ENCODE results near the gene NDUFV1. TPM values are rescaled to one million over a fixed set of nuclear protein-coding genes. Genes with fewer than 3 reads are reported as not detected.
"Not testable (repeated sequence)": the region's sequence is repeated elsewhere in the genome, so short reads cannot be mapped to it uniquely, and the experiment has no call there.

The NDUFV1 gene
- total RNA-seq, 1 donor from 2014 or later: 161 TPM

DNA sequence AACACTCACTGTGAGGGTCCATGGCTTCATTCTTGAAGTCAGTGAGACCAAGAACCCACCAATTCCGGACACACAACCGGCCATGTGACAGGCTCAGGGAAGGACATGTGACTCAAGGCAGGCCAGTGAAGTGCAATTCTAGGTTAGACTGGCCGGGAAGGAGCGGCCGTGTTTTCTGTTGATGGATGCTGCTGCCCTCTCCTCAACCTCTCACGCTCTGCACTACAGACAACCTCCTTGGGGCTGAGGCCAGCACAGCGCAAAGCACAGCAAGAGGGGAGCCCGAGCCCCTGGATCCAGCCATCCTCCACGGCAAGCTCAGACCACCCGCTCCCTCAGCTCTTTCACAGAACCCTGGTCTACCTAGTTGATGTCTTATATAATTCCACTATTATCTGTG is 20.2 kb downstream of the NDUFV1 start:
- no peak for DNase-seq (ENCODE audit: low read depth in 2 of 2)

DNA sequence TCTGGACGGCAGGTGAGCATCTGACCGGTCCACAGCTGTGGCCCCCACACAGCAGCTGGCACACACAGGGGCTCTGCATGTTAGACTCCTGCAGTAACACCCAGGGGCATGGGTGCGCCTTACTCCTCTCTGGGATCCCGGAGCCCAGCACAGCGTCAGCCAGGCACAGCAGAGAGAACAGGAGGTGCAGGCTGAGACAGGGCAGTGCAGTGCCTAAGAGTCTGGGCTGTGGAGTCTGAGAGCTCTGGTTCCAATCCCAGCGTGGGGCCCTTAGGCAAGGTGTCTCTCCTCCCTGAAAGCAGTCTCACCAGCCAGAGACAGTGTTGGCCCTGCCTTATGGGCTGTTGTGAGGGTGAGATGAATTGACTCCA is 20.7 kb downstream of the NDUFV1 start:
- no peak for DNase-seq (ENCODE audit: low read depth in 2 of 2)

DNA sequence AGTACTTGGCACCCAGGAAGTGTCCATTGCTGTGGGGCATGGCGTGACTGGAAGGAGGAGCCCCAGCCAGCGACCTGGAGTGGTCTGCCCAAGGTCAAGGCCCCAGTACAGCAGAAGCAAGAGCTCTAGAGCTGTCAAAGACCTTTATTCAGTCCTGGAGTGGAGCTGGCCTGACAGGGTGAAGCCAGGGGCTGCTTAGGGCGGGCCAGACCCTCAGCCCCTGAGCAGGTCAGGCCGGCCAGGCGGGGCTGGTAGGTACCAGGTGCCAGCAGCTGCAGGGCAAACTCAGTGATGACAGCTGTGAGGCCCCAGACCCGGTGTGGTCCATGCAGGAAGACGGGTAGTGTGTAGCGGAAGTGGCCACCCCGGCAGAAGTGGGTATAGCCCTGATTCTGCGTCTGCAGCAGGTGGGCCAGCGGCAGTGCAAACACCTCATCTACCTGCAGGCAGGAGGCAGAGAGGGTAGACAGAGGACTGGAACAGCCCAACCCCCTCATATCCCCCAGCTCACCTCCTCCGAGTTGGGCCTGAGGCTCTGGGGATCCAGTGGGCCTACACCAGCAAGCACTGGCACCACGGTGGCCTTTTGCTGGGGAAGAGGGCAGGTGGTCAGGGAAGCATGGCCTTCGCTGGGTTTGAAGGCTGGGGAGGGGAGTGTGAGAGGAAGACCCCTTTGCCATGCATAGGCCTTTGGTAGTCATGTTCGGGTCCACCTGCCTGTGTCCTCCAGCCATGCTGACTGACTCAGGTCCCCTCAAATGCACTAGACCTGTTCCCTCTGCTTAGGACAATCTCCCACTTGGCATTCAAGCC is 21.3 kb downstream of the NDUFV1 start:
- DNase-seq (ENCODE audit: low read depth in 2 of 2): no peak

DNA sequence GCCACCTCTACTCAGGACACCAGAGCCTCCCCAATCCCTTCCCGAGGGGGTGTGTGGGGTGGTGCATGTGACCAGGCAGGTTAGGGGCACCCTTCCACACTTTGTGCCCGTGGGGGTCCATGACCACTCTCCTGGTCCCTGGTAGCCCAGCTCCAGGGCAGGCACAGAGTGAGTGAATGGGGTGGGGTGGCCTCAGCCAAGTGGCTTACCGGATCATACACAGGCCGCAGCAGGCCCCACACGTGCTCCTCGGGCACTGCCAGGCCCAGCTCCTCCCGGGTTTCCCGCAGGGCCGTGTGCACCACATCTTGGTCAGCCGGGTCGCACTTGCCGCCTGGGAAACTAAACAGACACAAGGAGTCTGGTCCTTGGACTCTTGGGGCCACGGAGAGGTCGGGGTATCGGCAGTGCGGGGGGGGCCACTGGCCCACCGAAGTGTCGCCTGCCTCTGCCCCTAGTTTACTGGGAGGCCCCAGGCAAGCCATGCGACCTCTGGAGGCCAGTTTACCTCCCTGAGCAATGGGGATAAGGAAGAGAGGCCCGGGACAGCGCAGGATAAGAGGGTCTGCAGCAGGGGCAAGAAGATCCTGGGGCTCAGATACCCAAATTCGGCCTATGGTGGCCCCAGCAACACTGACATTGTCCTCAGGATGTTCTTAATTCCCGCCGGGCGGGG is 22.1 kb downstream of the NDUFV1 start:
- no peak for DNase-seq (ENCODE audit: low read depth in 2 of 2)

DNA sequence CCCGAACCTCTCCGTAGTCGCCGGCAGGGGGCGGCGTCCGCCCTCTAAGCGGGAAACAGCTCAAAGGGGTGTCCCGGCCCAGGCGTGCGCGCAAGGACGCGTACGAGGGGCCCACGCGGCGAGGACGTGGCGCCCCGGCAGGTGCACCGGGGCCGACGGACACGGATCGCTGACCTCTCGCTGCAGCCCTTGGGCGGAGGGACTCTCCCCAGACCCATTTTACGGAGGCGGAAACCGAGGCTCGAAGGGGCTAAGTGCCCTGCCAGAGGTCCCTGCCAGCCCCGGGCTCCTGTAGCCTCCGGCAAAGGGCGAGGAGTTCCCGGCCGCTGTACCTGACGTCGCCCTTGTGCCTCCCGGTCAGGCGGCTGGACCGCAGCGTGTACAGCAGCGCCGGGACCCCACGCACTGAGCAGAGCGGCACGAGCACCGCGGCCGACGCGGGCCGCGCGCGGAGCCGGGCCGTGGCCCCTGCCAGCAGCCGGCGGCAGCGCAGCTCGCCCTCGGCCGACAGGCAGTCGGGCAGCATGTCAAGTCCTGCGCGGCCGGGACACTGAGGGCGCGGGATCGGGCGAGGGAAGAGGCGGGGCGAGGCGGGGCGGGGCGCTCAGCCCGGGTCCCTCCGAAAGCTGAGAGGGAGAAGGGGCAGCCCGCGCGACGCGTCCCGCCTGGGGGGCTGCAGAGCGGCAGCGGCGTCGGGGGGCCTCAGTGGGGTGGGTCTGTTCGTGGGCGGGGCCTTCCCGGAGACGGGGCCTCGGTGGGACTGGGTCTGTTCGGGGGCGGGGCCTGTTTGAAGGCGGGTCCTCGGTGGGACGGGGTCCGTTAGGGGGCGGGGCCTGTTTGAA is 22.9 kb downstream of the NDUFV1 start, which contains the start of gene NUDT8:
Gene NUDT8, minus strand, starts transcription at position 552 of the 842 bp plus-strand sequence. Its CDS starts 26 bp downstream, at position 526.
- DNase-seq (ENCODE audit: low read depth in 2 of 2): peak; percentile 55 to 84

DNA sequence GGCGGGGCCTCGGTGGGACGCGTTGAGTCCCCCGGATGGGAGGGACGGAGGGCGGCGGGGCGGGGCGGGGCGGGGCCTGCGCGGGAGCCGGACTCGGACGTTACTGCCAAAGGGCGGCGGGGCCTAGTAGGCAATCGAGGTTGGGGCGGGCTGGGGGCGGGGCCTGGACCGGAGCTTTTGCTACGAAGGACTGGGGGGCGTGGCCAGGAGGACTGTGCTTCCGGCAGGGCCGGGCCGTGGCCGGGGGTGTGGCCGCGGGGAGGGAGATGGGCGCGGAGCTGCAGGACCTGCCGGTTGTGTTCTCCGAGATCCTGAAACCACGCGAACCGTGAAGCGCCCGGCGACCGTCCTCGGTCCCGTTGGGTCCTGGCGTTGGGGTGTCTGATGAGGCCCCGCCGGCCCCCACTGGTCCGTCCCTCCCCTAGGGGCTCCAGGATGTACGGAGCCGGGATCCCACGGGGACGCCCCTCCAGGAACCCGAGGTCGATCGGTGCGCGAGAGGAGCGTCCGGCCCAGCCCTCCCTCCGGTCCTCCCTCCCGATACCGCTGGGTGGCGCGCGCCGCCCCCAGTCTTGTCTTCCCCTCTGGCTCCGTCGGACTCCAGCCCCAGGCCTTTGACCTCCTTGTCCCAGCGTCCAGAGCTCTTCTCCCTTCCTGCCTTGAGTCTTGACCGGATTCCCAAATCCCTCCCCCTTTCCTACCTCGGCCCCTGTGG is 23.6 kb downstream of the NDUFV1 start:
- DNase-seq (ENCODE audit: low read depth in 2 of 2): peak; percentile 90 to 98

DNA sequence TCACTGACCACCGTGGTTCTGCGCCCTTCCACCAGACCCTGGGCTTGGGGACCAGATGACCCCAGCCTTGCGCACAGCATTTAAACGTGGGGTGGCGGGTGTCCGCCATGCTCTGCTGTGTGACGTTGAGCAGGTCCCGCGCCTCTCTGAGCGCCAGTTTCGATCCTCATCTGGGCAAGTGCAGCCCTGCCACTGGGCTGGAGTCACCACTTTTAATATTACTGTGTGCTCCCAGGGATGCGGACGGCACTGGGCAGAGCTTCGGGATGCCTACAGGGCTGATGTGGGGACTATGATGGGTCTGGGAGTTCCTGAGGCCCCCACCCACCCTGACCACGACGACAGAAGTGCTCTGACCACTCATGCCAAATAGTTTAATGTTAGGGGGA is 24.2 kb downstream of the NDUFV1 start:
- no peak for DNase-seq (ENCODE audit: low read depth in 2 of 2)

DNA sequence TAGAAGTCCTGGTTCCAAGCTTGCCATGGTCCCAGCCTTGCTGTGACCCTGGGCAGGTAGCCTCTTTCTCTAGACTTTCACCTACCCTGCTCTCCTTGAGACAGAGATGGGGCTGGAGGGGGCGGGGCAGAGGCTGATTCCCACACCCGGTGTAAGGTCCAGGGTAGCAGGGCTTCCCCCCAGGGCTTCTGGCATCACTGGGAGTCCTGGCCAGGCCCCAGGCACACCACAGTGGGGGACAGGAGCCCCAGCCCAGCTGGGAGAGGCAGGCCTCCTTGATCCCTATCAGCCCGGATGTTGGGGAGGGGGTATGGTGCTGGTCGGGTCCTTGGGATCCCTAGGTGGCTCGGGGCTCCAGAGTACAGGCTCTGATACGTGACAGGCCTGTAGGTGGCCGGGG is 24.7 kb downstream of the NDUFV1 start:
- no peak for DNase-seq (ENCODE audit: low read depth in 2 of 2)

DNA sequence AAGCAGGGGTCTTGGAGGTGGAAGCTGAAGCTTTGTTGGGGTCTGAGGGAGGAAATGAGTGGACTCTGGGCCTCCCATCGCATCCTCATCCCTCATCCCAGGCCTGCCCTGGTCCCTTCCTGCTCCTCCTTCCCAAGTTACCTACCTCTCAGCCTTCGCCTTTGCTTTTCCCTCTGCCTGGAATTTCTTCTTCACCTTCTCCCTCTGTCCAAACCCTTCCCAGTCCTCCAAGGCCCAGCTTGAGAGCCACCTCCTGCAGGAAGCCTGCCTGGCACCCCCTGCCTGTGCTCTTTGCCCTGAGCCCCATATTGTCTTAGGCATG is 25.1 kb downstream of the NDUFV1 start:
- DNase-seq (ENCODE audit: low read depth in 2 of 2): no peak

DNA sequence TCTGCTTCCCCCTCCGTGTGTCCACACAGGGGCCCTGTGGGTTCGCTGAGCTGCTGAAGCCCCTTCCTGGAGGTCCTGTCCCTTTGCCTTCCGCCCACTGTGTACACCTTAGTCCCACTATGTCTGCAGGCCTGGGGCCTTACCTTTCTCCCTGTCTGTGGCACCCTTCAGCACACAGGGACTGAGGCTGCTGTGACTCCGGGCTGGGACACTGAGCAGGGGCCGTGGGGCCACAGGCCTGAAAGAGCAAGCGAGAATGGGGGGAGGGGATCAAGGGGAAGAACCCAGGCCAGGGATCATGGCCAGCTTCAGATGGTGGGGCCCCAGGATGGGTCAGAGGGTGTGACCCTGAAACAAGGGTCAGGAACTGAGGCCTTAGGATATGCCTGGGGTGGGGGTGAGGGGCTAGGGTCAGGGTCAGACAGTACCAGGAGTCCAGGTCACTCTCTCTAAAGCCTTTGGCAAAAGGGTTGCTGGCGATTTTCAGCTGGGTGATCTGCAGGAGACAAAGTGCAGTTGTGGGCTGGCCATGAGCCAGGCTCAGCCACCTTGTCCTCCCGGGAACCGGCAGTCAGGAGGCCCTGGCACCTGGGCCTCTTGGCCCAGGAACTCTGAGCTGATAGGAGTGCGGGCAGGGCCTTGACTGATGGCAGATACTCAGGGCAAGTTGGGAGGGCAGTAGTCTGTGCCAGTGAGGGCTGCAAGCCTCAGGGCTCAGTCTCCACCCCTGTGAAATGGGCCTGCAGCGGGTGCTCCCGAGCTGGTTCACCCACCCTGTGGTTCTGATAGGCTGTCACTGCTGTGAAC is 25.6 kb downstream of the NDUFV1 start:
- DNase-seq (ENCODE audit: low read depth in 2 of 2): no peak

DNA sequence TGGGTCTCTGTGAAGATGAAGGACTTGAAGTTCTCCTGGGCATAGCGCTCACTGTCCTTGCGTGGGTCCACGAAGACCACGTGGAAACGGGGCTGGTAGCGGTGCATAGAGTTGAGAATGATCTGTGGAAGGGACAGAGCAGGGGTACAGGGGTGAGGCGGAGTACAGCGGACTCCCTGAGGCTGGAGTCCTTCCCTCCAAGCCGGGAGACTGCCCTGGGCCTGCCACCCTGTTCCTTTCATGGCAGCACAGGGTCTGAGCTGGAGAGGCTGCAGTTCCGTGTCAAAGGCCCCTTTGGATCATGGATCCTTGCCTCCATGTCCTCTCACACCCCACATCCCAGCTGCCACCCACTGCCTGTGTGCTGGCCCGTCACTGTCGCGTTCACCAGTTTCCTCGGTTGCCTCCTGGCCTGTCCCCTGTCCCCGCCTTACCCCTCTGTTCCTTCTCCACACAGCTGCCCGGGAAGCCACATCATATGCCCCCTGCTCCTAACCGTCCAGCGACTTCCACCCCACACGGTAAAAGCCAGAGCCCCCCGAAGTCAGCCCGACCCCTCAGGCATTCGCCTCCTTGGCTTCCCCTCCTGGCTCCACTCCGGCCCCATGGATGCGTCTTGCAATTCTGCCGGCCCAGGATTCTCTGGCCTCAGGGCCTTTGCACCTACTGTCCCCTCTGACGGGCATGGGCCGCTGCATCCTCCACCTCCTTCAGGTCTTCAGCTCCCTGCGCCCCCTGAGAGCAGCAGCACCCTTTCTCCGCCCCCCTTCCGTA is 26.4 kb downstream of the NDUFV1 start:
- no peak for DNase-seq (ENCODE audit: low read depth in 2 of 2)

DNA sequence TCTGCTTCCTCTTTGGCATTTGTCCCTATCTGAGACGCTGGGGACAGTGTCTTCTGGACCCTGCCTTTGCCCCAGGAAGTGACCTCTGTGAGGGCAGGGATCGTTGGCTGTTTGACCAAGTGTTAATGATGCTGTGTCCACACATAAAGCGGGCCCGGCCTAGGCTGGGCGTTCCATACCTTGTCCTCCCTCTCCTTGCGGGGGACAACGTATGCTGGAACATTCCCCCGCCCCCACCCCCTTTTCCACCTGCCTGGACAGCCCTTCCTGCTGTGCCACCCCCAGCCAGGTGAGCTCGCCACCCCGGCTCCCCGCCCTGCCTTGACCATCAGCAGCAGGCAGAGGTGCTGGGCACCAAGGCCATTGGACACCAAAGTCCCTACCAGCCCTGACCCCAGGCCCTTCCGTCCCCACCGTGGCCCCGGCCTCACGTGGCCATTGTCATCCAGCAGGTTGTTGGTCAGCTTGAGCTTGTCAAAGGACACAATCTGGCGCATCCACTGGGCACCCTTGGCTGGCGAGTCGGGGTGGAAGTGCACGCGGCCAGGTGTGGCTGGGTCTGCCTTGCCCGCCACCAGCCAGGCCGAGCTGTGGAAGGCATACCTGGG is 27.1 kb downstream of the NDUFV1 start:
- no peak for DNase-seq (ENCODE audit: low read depth in 2 of 2)

DNA sequence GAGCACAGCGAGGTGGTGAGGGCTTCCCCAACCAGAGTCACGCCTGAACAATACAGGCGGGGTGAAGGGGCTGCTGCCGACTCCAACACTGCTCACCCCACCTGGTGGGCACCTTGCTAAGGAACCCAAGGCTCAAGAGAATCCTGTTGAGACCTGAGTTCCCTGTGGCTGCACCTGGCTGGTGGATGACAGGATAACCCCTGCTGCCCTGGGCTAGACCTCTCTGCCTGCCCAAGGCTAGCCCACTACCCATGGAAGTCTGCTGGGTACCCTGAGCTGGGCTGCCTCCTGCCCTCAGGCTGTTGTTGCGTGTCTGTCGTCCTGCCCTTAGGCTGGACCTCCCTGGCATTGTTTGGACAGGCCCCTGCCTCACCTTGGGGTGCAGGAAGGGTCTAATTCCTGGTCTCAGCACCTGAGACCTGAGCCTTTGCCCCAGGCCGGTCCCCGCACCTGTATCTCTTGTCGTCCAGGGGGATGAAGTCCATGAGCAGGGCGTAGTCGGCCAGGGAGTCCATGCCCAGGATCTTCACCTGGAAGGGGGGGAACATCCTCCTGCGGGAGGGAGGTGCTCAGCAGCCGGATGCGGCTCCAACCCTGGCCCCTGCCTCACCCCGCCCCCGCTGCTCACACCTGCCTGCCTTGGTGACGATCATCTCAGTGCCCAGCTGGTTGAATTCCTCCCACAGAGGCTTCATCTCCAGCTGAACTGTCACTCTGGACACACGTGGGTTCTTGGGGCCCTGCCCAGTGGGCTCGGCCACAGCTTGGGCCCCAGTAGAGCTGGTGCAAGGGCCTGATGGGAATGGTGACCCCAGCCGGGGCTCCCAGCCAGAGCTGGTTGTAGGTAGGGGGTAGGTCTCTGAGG is 27.9 kb downstream of the NDUFV1 start:
- no peak for DNase-seq (ENCODE audit: low read depth in 2 of 2)

DNA sequence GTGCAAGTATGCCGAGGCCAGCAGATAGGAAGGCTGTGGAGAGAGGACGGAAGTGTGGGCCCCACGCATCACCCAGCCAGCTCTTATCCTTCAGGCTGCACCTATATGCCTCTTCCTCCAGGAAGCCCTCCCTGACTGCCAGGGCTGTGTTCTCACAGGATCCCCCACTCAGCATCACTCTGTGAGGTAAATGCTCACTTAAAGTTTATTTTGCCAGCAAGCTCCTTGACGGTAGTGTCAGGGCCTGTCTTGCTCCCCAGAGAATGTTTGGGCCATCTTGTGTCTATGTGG is 28.4 kb downstream of the NDUFV1 start:
- DNase-seq (ENCODE audit: low read depth in 2 of 2): no peak

DNA sequence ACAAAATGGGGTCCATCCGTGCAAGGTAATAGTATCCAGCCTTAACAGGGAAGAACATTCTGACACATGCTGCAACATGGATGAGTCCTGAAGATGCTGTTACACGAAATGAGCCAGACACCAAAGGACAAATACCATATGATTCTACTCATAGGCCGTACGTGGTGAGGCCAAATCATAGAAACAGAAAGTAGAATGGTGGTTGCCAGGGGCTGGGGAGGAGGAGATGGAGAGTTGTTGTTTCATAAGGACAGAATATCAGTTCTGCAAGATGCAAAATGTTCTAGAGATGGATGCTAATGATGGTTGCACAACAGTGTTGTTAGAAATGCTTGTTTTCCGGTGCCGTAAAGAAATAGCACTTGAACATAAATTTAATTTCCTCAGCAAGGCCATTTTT is 30.2 kb downstream of the NDUFV1 start:
- DNase-seq (ENCODE audit: low read depth in 2 of 2): no peak

DNA sequence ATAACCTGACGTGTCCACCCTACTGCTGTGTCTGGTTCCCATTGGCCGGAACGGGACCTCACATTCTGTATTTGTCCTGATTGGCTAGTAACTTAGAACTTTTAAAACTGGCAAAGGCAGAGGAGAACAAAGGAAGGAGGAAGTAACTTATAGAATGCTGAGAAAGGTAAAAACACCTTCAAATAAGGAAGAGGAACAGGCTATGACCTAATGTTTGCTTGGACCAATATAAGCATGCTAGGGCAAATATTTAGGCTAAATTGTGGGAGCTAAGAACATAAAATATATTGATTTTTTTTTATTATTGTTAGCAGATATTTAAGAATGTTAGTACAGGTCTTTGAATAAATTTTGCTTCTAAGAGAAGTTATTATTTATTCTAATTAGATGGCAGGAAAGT is 30.7 kb downstream of the NDUFV1 start:
- DNase-seq (ENCODE audit: low read depth in 2 of 2): not testable (repeated sequence)

DNA sequence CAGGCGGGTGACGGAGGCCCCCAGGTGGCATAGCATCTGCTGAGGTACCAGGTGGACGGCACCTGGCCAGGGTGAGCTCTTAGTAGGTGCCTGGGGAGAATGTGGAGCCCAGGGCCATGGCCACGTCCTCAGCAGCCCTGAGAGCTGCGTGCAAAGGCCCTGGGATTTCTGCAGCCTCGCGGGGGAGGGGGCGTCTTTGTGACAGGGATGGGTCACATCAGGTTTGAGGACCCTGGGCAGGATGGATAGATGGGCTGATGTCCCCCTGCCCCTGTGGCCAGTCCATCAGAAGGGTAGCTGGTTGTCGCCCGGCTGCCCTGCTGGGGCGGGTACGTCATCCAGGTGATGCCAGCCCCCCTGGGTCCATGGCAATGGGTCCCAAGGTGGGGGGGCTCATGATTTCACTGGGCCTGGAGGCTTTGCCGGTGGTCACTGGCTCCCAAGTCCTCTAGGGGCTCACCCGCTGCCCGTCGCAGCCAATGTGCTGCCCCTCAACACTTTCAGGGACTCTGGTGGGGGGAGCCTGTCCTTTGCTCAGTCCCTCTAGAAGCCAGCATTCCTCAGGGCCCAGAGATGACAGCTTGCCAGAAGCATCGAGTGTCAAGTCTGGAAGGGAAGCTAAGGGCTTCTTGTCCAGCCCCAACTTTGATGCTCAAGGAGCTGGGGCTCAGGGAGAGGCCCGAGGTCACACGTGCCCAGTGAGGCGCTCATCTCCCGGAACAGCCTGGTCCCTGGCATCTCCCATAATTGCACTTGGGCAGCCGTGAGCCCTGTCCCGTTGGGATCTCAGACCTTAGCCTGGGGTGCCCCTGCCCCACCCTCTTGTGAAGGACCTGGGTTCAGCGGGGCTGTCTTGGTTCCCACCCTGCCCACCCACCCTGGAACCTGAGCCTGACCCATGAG is 32.0 kb downstream of the NDUFV1 start:
- DNase-seq (ENCODE audit: low read depth in 2 of 2): no peak

DNA sequence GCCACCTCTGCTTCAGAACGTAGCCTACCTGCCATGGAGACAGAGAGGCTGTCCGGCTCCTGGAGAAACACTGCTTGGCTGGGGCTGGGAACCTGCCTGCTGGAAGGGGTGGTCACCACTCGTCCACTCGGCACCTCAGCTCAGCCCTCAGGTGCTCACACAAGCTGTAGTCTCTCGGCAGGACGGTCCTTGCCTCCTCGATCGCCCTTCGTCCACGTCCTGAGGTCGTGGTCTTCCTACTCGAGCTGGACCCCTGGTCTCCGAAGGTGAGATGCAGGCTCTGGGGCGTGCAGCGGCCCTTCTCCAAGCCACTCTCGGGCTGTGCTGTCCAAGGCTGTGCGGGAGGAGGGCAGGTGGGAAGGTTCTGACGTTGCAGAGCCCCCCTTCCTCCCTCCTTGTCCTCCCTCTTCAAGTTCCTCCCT is 32.7 kb downstream of the NDUFV1 start, which contains the start of gene TBX10:
Gene TBX10, minus strand, starts transcription at position 326 of the 422 bp plus-strand sequence. Its CDS starts 291 bp downstream, at position 35.
- DNase-seq (ENCODE audit: low read depth in 2 of 2): no peak
